H1 (cell line): Measurements from ENCODE around the gene PROSER3. TPM values are rescaled to one million over a fixed set of nuclear protein-coding genes. Genes with fewer than 3 reads are reported as not detected.
A peak's percentile ranks its signal among the peaks of the same experiment; 100 is the strongest.

Source experiments
- CTCF ChIA-PET: fragments of 300-600 bp; sonication (Branson Sonifier 250); formaldehyde crosslinking; loops from one replicate; lab custom pipeline; 2021; ENCODE audit not compliant: partially characterized antibody; lab: Charles Lee
- POLR2A ChIA-PET: fragments of 300-600 bp; sonication (Branson Sonifier 250); formaldehyde crosslinking; loops from one replicate; lab custom pipeline; 2021; ENCODE audit warnings: inconsistent platforms; ENCODE audit not compliant: partially characterized antibody; lab: Charles Lee
- DNase-seq, 2 experiments: peaks; one replicate each; pipeline versions ENCODE4 v3.0.0 to v3.0.0-alpha.2; 2010 to 2022; ENCODE audit warnings: low spot score in 2 of 2, low read depth in 1 of 2, mixed read lengths in 1 of 2
- FAIRE-seq: peaks from 2 replicates; lab custom pipeline; 2011; peaks lifted over from hg19 to GRCh38; lab: Jason Lieb, UNC
- H2AFZ ChIP-seq: 2 replicates; pipeline ENCODE4 v1.8.1; 2012; ENCODE audit warnings: low read length, inconsistent platforms
- H2AK5ac ChIP-seq: 2 replicates; pipeline ENCODE4 v1.6.1; 2013; ENCODE audit warnings: low read depth, low read length
- H2BK120ac ChIP-seq: replicated peaks from 2 replicates; pipeline ENCODE3; 2013; ENCODE audit warnings: low read depth, low read length, inconsistent platforms
- H2BK12ac ChIP-seq: 2 replicates; pipeline ENCODE4 v1.6.1; 2013; ENCODE audit warnings: low read depth, low read length
- H2BK15ac ChIP-seq: 2 replicates; pipeline ENCODE4 v1.6.1; 2013; ENCODE audit warnings: low read length
- H2BK20ac ChIP-seq: 2 replicates; pipeline ENCODE4 v1.6.1; 2013; ENCODE audit warnings: low read length
- H2BK5ac ChIP-seq: 2 replicates; pipeline ENCODE4 v1.6.1; 2013; ENCODE audit warnings: low read depth, low read length
- H3K14ac ChIP-seq: 2 replicates; pipeline ENCODE4 v1.6.1; 2013; ENCODE audit warnings: inconsistent platforms; ENCODE audit not compliant: insufficient read length
- H3K18ac ChIP-seq: 2 replicates; pipeline ENCODE4 v1.6.1; 2013; ENCODE audit warnings: low read length; ENCODE audit errors: extremely low read depth
- H3K23ac ChIP-seq: 2 replicates; pipeline ENCODE4 v1.6.1; 2013; ENCODE audit warnings: inconsistent platforms; ENCODE audit not compliant: insufficient read length
- H3K23me2 ChIP-seq: 2 replicates; pipeline ENCODE4 v1.6.1; 2013; ENCODE audit warnings: low read depth, low read length
- H3K27ac ChIP-seq: 2 replicates; pipeline ENCODE4 v1.6.1; 2011; ENCODE audit warnings: low read depth, low read length, inconsistent platforms
- H3K27me3 ChIP-seq, 4 experiments: replicated peaks in 1 of 4; 1 replicate in 1 of 4; 2 replicates in 3 of 4; pipeline versions ENCODE4 v1.6.1 to v1.8.1; 2011 to 2013; ENCODE audit warnings: low read length in 3 of 4, mild to moderate bottlenecking in 3 of 4, inconsistent platforms in 2 of 4, mixed read lengths in 2 of 4, moderate library complexity in 1 of 4; ENCODE audit not compliant: control insufficient read depth in 3 of 4, insufficient read depth in 3 of 4; ENCODE audit errors: extremely low read depth in 1 of 4
- H3K36me3 ChIP-seq, 4 experiments: 2 replicates each; pipeline versions ENCODE4 v1.6.1 to v1.8.1; 2011 to 2013; ENCODE audit warnings: mild to moderate bottlenecking in 4 of 4, low read length in 3 of 4, moderate library complexity in 2 of 4, control low read depth in 1 of 4, inconsistent platforms in 1 of 4; ENCODE audit not compliant: insufficient read depth in 4 of 4, control insufficient read depth in 2 of 4
- H3K4ac ChIP-seq: replicated peaks from 2 replicates; pipeline ENCODE3; 2013; ENCODE audit warnings: low read length, low read depth, mixed read lengths, inconsistent platforms; ENCODE audit not compliant: insufficient read length
- H3K4me1 ChIP-seq, 4 experiments: replicated peaks in 1 of 4; 1 replicate in 1 of 4; 2 replicates in 3 of 4; pipeline versions ENCODE4 v1.6.1 to v1.8.1; 2011 to 2013; ENCODE audit warnings: low read length in 3 of 4, inconsistent platforms in 2 of 4, mixed read lengths in 1 of 4; ENCODE audit not compliant: insufficient read depth in 4 of 4, control insufficient read depth in 3 of 4
- H3K4me2 ChIP-seq, 2 experiments: 2 replicates each; pipeline versions ENCODE4 v1.6.1 to v1.8.1; 2011 to 2013; ENCODE audit warnings: low read depth in 2 of 2, low read length in 2 of 2, control low read depth in 1 of 2, inconsistent platforms in 1 of 2, mild to moderate bottlenecking in 1 of 2; ENCODE audit not compliant: insufficient read depth in 1 of 2
- H3K4me3 ChIP-seq, 4 experiments: fragments of 200-600, 300-600 bp in 1 of 4; sonication (generic), shearing (Covaris generic), sonication (Bioruptor Twin) in 1 of 4; 2 replicates each; pipeline versions ENCODE4 v1.5.1 to v1.8.1; 2011 to 2016; ENCODE audit warnings: low read length in 4 of 4, low read depth in 3 of 4, control low read depth in 2 of 4, inconsistent platforms in 2 of 4, mild to moderate bottlenecking in 2 of 4, mixed read lengths in 1 of 4, moderate library complexity in 1 of 4; ENCODE audit not compliant: insufficient read depth in 2 of 4; ENCODE audit errors: extremely low read depth in 1 of 4
- H3K56ac ChIP-seq: replicated peaks from 2 replicates; pipeline ENCODE3; 2013; ENCODE audit warnings: low read depth, mild to moderate bottlenecking, mixed read lengths, low read length, inconsistent platforms; ENCODE audit not compliant: insufficient read length
- H3K79me1 ChIP-seq: 2 replicates; pipeline ENCODE4 v1.6.1; 2013; ENCODE audit warnings: low read depth, low read length, control low read depth
- H3K79me2 ChIP-seq, 2 experiments: 2 replicates each; pipeline versions ENCODE4 v1.6.1 to v1.8.1; 2012 to 2013; ENCODE audit warnings: low read length in 2 of 2, mild to moderate bottlenecking in 2 of 2, inconsistent platforms in 1 of 2; ENCODE audit not compliant: insufficient read depth in 2 of 2, control insufficient read depth in 1 of 2
- H3K9ac ChIP-seq, 4 experiments: replicated peaks in 1 of 4; 1 replicate in 1 of 4; 2 replicates in 3 of 4; pipeline versions ENCODE4 v1.6.1 to v1.8.1; 2011 to 2013; ENCODE audit warnings: low read depth in 3 of 4, low read length in 3 of 4, control low read depth in 2 of 4, mild to moderate bottlenecking in 2 of 4, moderate library complexity in 2 of 4, inconsistent platforms in 1 of 4; ENCODE audit errors: extremely low read depth in 1 of 4
- H3K9me3 ChIP-seq, 2 experiments: 2 replicates each; pipeline versions ENCODE4 v1.6.1 to v1.8.1; 2012 to 2013; ENCODE audit warnings: mild to moderate bottlenecking in 2 of 2, moderate library complexity in 2 of 2, control low read depth in 1 of 2, inconsistent platforms in 1 of 2, low read depth in 1 of 2, low read length in 1 of 2, mixed read lengths in 1 of 2; ENCODE audit not compliant: insufficient read depth in 2 of 2
- H4K20me1 ChIP-seq, 2 experiments: replicated peaks in 1 of 2; 2 replicates each; pipeline versions ENCODE3 to v1.8.1; 2011 to 2013; ENCODE audit warnings: inconsistent platforms in 2 of 2, low read length in 2 of 2, mild to moderate bottlenecking in 1 of 2; ENCODE audit not compliant: insufficient read depth in 2 of 2, control insufficient read depth in 1 of 2
- H4K5ac ChIP-seq: 2 replicates; pipeline ENCODE4 v1.6.1; 2013; ENCODE audit warnings: low read length, low read depth, mixed read lengths, inconsistent platforms; ENCODE audit not compliant: insufficient read length
- H4K8ac ChIP-seq: 2 replicates; pipeline ENCODE4 v1.8.0; 2013; ENCODE audit warnings: mild to moderate bottlenecking, moderate library complexity, low read length, inconsistent platforms; ENCODE audit not compliant: insufficient read depth; ENCODE audit errors: extremely low read depth
- H4K91ac ChIP-seq: replicated peaks from 2 replicates; pipeline ENCODE3; 2013; ENCODE audit warnings: low read length, mixed read lengths, inconsistent platforms; ENCODE audit not compliant: insufficient read length
- EZH2 ChIP-seq: fragments of 200-600 bp; sonication (generic); IDR thresholded peaks from 2 replicates; pipeline ENCODE4 v1.7.1; 2012; ENCODE audit warnings: low read depth, mild to moderate bottlenecking, moderate library complexity, low read length, inconsistent platforms; ENCODE audit not compliant: severe bottlenecking
- KDM1A ChIP-seq: fragments of 200-600, 300-600 bp; sonication (generic); IDR thresholded peaks from 2 replicates; pipeline ENCODE4 v1.7.1; 2016; ENCODE audit warnings: mild to moderate bottlenecking, low read length, borderline replicate concordance
- MAFK ChIP-seq: IDR thresholded peaks from 2 replicates; pipeline ENCODE4 v1.6.1; 2012; ENCODE audit warnings: low read depth, mild to moderate bottlenecking, improper control_type of control experiment, low read length
- POU5F1 ChIP-seq: IDR thresholded peaks from 2 replicates; pipeline ENCODE4 v1.6.1; 2011; ENCODE audit warnings: low read depth, mild to moderate bottlenecking, low read length, moderate library complexity
- SIRT6 ChIP-seq: IDR thresholded peaks from one replicate; pipeline ENCODE4 v1.7.1; 2012; ENCODE audit warnings: low read length, inconsistent platforms
- SP1 ChIP-seq: IDR thresholded peaks from 2 replicates; pipeline ENCODE4 v1.6.1; 2011; ENCODE audit warnings: low read depth, low read length
- SUZ12 ChIP-seq: fragments of 200-600 bp; sonication (generic); IDR thresholded peaks from 2 replicates; pipeline ENCODE4 v1.6.1; 2012; ENCODE audit warnings: mild to moderate bottlenecking, inconsistent platforms, low read length, moderate library complexity, mixed read lengths
- TAF1 ChIP-seq: IDR thresholded peaks from 2 replicates; pipeline ENCODE4 v1.6.1; 2011; ENCODE audit warnings: mild to moderate bottlenecking, low read depth, low read length
- TEAD4 ChIP-seq: IDR thresholded peaks from 2 replicates; pipeline ENCODE4 v1.6.1; 2012; ENCODE audit warnings: low read depth, low read length, inconsistent platforms, mixed read lengths
- YY1 ChIP-seq: IDR thresholded peaks from 2 replicates; pipeline ENCODE4 v1.6.1; 2011; ENCODE audit warnings: low read depth, mild to moderate bottlenecking, low read length
- WGBS, 2 experiments: shearing (Covaris generic) in 1 of 2; methylation state at CpG; one replicate each; pipeline versions ENCODE4 v1.1.6 to v1.1.7; 2013 to 2015; ENCODE audit warnings: low lambda C conversion rate in 2 of 2, mixed read lengths in 2 of 2, inconsistent platforms in 1 of 2, low coverage in 1 of 2, missing lambda C conversion rate in 1 of 2; ENCODE audit not compliant: insufficient replicate concordance in 2 of 2, insufficient coverage in 1 of 2, insufficient read length in 1 of 2; ENCODE audit errors: extremely low coverage in 1 of 2, missing lambda C conversion rate in 1 of 2; 5-methylcytosine and 5-hydroxymethylcytosine counted together
- polyA plus RNA-seq, 7 experiments: library from polyadenylated mRNA; depleted of rRNA in 3 of 7; stranded (reverse) in 5 of 7; unstranded in 2 of 7; fragments of >200 nt in 5 of 7; fragments of 200-250 nt in 2 of 7; gene quantifications; 1 replicate in 5 of 7; 2 replicates in 1 of 7; 4 replicates in 1 of 7; pipeline versions ENCODE4 v1.2.1 to v1.2.3, GENCODE V29; 2011 to 2013; ENCODE audit warnings: missing spikeins in 2 of 7, mixed read lengths in 2 of 7
- total RNA-seq: library from RNA; stranded (reverse); fragmentation: NEBNext Ultra II Directional; extraction: Animal tissue kit (Norgen Biotek cat#: 25700); gene quantifications from 2 replicates; pipeline ENCODE4 v1.2.1, GENCODE V29; 2021

The PROSER3 gene
- total and polyA plus RNA-seq, 2 of the 8 experiments (the other 6 are each of a cell fraction or from before 2014, with no cell fraction given) = 17.8 to 28.9 TPM

GRCh38 chr19:35752746-35753350, 5.1 kb upstream of the PROSER3 start:
- Histone ChIP-seq H2BK120ac (no peak overlapping the region), H4K5ac (no peak overlapping the region), H3K9ac (no peak overlapping the region; a peak in 1 of 7 replicates), H3K4me2 (no peak overlapping the region), H4K91ac (no peak overlapping the region), H2BK12ac (no peak overlapping the region), H3K79me1 (no peaks in the 10 kb centered on the region), H2BK15ac (no peak overlapping the region), H3K36me3 (no peaks in the 10 kb centered on the region), H3K4me3 (no peak overlapping the region), H3K27me3 (peaks cover 0 to 17% (median 11%) of the 10 kb centered on the region in 4 experiments; a peak in 5 of 7 replicates), H4K8ac (peak overlapping the region; percentile 12), H3K18ac (no peak overlapping the region), H4K20me1 (no peaks in the 10 kb centered on the region), H3K4ac (no peak overlapping the region), H2AK5ac (no peak overlapping the region), H3K27ac (no peak overlapping the region), H3K56ac (no peak overlapping the region), H2BK5ac (no peak overlapping the region), H3K23me2 (peaks cover 17% of the 10 kb centered on the region), H3K23ac (no peak overlapping the region), H2AFZ (no peak overlapping the region), H3K4me1 (peaks cover 0 to 18% (median 10%) of the 10 kb centered on the region in 4 experiments; a peak in 5 of 7 replicates), H3K79me2 (no peaks in the 10 kb centered on the region), H2BK20ac (no peak overlapping the region), H3K9me3 (no peaks in the 10 kb centered on the region), H3K14ac (no peak overlapping the region)
- POLR2A ChIA-PET = interaction anchor here (1.0 kb wide), 2 partner anchors 8 to 12 kb away, joined by 3 to 4 read pairs; no protein-coding TSS in a partner anchor
- no peak for TF ChIP-seq TEAD4
- no peak for TF ChIP-seq TAF1
- no peak for TF ChIP-seq POU5F1
- TF ChIP-seq KDM1A = no peak
- no peak for TF ChIP-seq EZH2
- no peak for TF ChIP-seq MAFK
- TF ChIP-seq SUZ12 = no peak
- no peak for TF ChIP-seq SP1
- TF ChIP-seq YY1 = no peak
- no peak for TF ChIP-seq SIRT6
- CTCF ChIA-PET = interaction anchor here (1.3 kb wide), 1 partner anchor 12 kb away, joined by 4 read pairs; no protein-coding TSS in a partner anchor
- 93% methylated on average over 20 of the region's 20 CpGs; no CpG with 5 or more reads in 1 of the 2 experiments for WGBS, 2 experiments
- DNase-seq (no peak), FAIRE-seq (no peak)
